Astrocyte (in vitro differentiated cells and primary cell): ENCODE results near the gene WNT11. TPM values are rescaled to one million over a fixed set of nuclear protein-coding genes. Genes with fewer than 3 reads are reported as not detected.

Experiments
- DNase-seq: peaks from one replicate; pipeline ENCODE4 v3.0.0-alpha.2; 2010; ENCODE audit warnings: low read depth
- FAIRE-seq: peaks from 2 replicates; lab custom pipeline; 2011; peaks lifted over from hg19 to GRCh38; lab: Jason Lieb, UNC
- H2AFZ ChIP-seq: 2 replicates; pipeline ENCODE4 v1.6.0; 2012; ENCODE audit warnings: low read depth, low read length, inconsistent platforms
- H3K27ac ChIP-seq: 2 replicates; pipeline ENCODE4 v1.5.1; 2011; ENCODE audit warnings: low read depth, low read length, inconsistent platforms
- H3K27me3 ChIP-seq: 2 replicates; pipeline ENCODE4 v1.6.0; 2011; ENCODE audit warnings: low read length, inconsistent platforms; ENCODE audit not compliant: insufficient read depth
- H3K36me3 ChIP-seq: 2 replicates; pipeline ENCODE4 v1.5.1; 2011; ENCODE audit warnings: low read length, inconsistent platforms; ENCODE audit not compliant: insufficient read depth
- H3K4me1 ChIP-seq: 2 replicates; pipeline ENCODE4 v1.5.1; 2011; ENCODE audit warnings: low read length, inconsistent platforms; ENCODE audit not compliant: insufficient read depth
- H3K4me2 ChIP-seq: 2 replicates; pipeline ENCODE4 v1.6.0; 2012; ENCODE audit warnings: low read length, inconsistent platforms
- H3K4me3 ChIP-seq: 2 replicates; pipeline ENCODE4 v1.5.1; 2011; ENCODE audit warnings: low read depth, mild to moderate bottlenecking, low read length, inconsistent platforms; ENCODE audit not compliant: insufficient read depth
- H3K79me2 ChIP-seq: 2 replicates; pipeline ENCODE4 v1.6.0; 2012; ENCODE audit warnings: mild to moderate bottlenecking, low read length, inconsistent platforms; ENCODE audit not compliant: insufficient read depth
- H3K9ac ChIP-seq: 2 replicates; pipeline ENCODE4 v1.6.0; 2012; ENCODE audit warnings: mild to moderate bottlenecking, low read length, inconsistent platforms
- H3K9me3 ChIP-seq: 2 replicates; pipeline ENCODE4 v1.5.1; 2012; ENCODE audit warnings: low read depth, mild to moderate bottlenecking, low read length, inconsistent platforms; ENCODE audit not compliant: insufficient read depth
- H4K20me1 ChIP-seq: 2 replicates; pipeline ENCODE4 v1.6.0; 2012; ENCODE audit warnings: low read length, inconsistent platforms; ENCODE audit not compliant: insufficient read depth
- H3K27ac Mint-ChIP-seq: one replicate; pipeline ENCODE4 v1.8.0; 2021; ENCODE audit warnings: mild to moderate bottlenecking, mixed read lengths; ENCODE audit not compliant: unreplicated experiment
- H3K27me3 Mint-ChIP-seq: one replicate; pipeline ENCODE4 v1.8.0; 2021; ENCODE audit warnings: low read depth, mixed read lengths; ENCODE audit not compliant: unreplicated experiment
- H3K36me3 Mint-ChIP-seq: one replicate; pipeline ENCODE4 v1.8.0; 2021; ENCODE audit warnings: low read depth, mixed read lengths; ENCODE audit not compliant: unreplicated experiment
- H3K4me1 Mint-ChIP-seq: one replicate; pipeline ENCODE4 v1.8.0; 2021; ENCODE audit warnings: low read depth, mixed read lengths; ENCODE audit not compliant: unreplicated experiment
- H3K4me3 Mint-ChIP-seq: one replicate; pipeline ENCODE4 v1.8.0; 2021; ENCODE audit warnings: mild to moderate bottlenecking, moderate library complexity, mixed read lengths; ENCODE audit not compliant: unreplicated experiment
- H3K9me3 Mint-ChIP-seq: one replicate; pipeline ENCODE4 v1.8.0; 2021; ENCODE audit warnings: mild to moderate bottlenecking, mixed read lengths; ENCODE audit not compliant: unreplicated experiment
- CTCF ChIP-seq: IDR thresholded peaks from 2 replicates; pipeline ENCODE4 v1.5.1; 2011; ENCODE audit warnings: low read depth, mild to moderate bottlenecking, inconsistent platforms, low read length, moderate library complexity; ENCODE audit not compliant: insufficient read depth
- EZH2 ChIP-seq: IDR thresholded peaks from 2 replicates; pipeline ENCODE4 v1.6.1; 2012; ENCODE audit warnings: mild to moderate bottlenecking, low read length, inconsistent platforms; ENCODE audit not compliant: insufficient read depth
- total RNA-seq: library from RNA; stranded (reverse); gene quantifications from 2 replicates; pipeline ENCODE4 v1.2.1, GENCODE V29; 2021

Gene WNT11
- total RNA-seq, 1 donor from 2014 or later: 1.3 TPM

DNA sequence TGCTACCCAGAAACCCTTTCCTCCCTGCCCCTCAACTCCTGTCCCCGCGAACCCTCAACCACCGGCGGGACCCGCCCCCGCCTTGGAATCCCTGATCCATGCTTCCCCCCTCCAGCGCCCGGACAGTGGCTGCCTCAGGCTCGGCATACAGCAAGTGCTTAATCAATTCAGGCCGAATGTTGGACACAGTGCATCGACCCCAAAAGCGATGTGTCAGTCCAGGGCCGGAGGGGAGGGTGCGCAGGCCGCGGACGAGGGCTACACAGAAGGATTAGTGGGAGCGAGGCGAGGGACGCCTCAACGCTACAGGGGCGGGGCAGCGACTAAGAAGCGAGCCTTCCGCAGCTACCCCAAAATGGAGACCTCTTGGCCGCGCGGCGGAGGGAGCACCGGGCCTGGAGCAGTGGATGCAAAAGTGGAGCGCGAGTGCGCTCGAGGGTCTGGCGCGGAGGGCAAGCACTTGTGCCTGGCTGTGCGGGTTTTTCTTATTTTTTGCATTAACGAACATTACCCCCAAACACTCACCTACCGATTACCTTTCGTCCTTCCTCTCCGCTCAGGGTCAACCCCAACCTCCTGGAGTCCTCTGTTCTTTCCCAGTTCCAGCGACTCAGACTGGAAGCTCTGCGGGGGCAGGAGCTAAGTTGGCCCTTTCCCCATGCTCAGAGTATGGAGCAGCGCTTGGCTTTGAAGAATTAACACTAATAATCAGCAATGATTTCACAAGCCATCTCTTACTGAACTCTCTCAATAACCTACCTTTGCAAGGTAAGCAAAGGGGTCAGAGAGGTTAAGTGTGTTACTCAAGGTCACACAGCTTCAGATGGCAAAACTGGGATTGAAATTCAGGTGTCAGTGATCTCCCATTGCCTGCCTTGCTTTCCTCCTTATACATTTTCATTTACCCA is 30.0 kb upstream of the WNT11 start:
- no peak for FAIRE-seq
- no peaks in the 10 kb centered on the region for H3K9me3 Mint-ChIP-seq

DNA sequence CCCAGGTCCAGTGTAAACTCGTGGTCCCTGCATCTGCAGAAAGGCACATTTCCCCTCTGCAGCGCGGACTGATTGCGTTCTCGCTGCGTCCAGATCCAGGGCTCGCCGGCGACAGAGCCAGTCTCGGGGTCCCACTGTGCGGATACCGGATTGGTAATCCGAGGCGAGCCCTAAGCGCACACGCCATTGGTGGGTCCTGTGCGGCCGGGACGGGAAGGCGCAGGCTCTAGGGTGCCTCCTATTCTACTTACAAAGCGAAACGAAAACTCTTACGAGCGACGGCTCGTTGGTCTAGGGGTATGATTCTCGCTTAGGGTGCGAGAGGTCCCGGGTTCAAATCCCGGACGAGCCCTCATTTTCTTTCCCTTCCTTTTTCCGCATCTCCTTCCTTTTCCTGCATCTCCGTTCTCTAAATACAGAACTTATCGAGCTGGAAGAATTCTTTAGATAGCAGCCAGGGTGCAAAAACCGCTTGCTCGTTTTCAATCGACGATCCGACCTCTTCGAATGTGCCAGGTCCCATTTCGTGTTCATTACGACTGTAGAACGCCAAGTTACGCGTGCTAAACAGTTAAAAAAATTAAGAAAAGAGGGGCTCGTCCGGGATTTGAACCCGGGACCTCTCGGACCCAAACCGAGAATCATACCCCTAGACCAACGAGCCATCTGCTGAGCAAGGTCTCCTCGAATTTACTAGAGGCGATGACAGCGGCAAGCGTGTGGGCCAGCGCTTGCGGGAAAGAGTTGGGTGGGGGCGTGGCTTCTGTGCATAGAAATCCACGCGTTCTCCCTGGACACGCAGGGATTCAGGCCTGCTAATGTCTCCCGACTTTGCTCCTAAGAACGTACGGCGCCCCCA is 29.2 kb upstream of the WNT11 start:
- H3K27ac ChIP-seq: peak overlapping the region; percentile 77
- no peaks in the 10 kb centered on the region for H4K20me1 ChIP-seq
- no peaks in the 10 kb centered on the region for H3K79me2 ChIP-seq
- Mint-ChIP-seq H3K27me3 (peaks cover 18% of the 10 kb centered on the region), H3K27ac (peak overlapping the region; percentile 83), H3K4me3 (peak overlapping the region; percentile 97), H3K4me1 (peaks cover 1% of the 10 kb centered on the region), H3K9me3 (no peaks in the 10 kb centered on the region), H3K36me3 (no peaks in the 10 kb centered on the region)
- peak overlapping the region; percentile 98 for H2AFZ ChIP-seq
- DNase-seq (peak; percentile 80), FAIRE-seq (no peak)
- TF ChIP-seq CTCF (no peak), EZH2 (no peak)
- peak overlapping the region; percentile 84 for H3K9ac ChIP-seq
- peak overlapping the region; percentile 86 for H3K4me3 ChIP-seq
- no peaks in the 10 kb centered on the region for H3K9me3 ChIP-seq
- H3K27me3 ChIP-seq: peaks cover 10% of the 10 kb centered on the region
- H3K4me1 ChIP-seq: peaks cover 12% of the 10 kb centered on the region
- peak overlapping the region; percentile 93 for H3K4me2 ChIP-seq
- no peaks in the 10 kb centered on the region for H3K36me3 ChIP-seq

More for the DNA sequence above, 30.0 kb upstream of the WNT11 start:
- H3K4me1 Mint-ChIP-seq: peaks cover 1% of the 10 kb centered on the region
- no peaks in the 10 kb centered on the region for H4K20me1 ChIP-seq
- peak overlapping the region; percentile 77 for H3K9ac ChIP-seq
- peak overlapping the region; percentile 86 for H3K4me3 ChIP-seq
- no peak for TF ChIP-seq CTCF
- no peak for TF ChIP-seq EZH2
- H3K4me3 Mint-ChIP-seq: peak overlapping the region; percentile 97
- no peaks in the 10 kb centered on the region for H3K36me3 Mint-ChIP-seq
- peaks cover 16% of the 10 kb centered on the region for H3K27me3 Mint-ChIP-seq
- peaks cover 12% of the 10 kb centered on the region for H3K4me1 ChIP-seq
- DNase-seq: peak; percentile 32
- H3K27ac ChIP-seq: no peak overlapping the region
- peaks cover 4% of the 10 kb centered on the region for H3K27me3 ChIP-seq
- H3K79me2 ChIP-seq: no peaks in the 10 kb centered on the region
- H3K36me3 ChIP-seq: no peaks in the 10 kb centered on the region
- H3K27ac Mint-ChIP-seq: peak overlapping the region; percentile 83
- H2AFZ ChIP-seq: peak overlapping the region; percentile 98
- no peaks in the 10 kb centered on the region for H3K9me3 ChIP-seq
- peak overlapping the region; percentile 91 for H3K4me2 ChIP-seq
